ENCODE data around the gene ITPR1. TPM values are rescaled to one million over a fixed set of nuclear protein-coding genes. Genes with fewer than 3 reads are reported as not detected.

The ITPR1 gene
- total and polyA plus RNA-seq, 10 of the 15 experiments (the other 5 are each of a cell fraction or from before 2014, with no cell fraction given), result 12.2 to 239 (median 28.4) TPM

- ChIA-PET CTCF (interaction anchor here (2.0 kb wide), 1 partner anchor 10 kb away, joined by 4 read pairs; no protein-coding TSS in a partner anchor), RAD21 (ENCODE audit: unreplicated experiment) (interaction anchor here (2.0 kb wide), 1 partner anchor 27 kb away, joined by 4 read pairs; no protein-coding TSS in a partner anchor), POLR2A (interaction anchor here (1.1 kb wide), 1 partner anchor 191 kb away, joined by 3 read pairs; no protein-coding TSS in a partner anchor), SMC1A (ENCODE audit: uncharacterized antibody, unreplicated experiment) (interaction anchor here (1.6 to 1.7 kb wide), 2 partner anchors 9 to 75 kb away, joined by 4 to 7 read pairs; no protein-coding TSS in a partner anchor)
- H3K4me2 ChIP-seq (ENCODE audit: control insufficient read depth, insufficient read depth), result no peak overlapping the region
- BruUV-seq (replicated peaks), result no TSS peak
- H4K20me1 ChIP-seq (ENCODE audit: control insufficient read depth, insufficient read depth), result no peaks in the 10 kb centered on the region
- no peak overlapping the region for H3K9ac ChIP-seq (ENCODE audit: control insufficient read depth, insufficient read depth, low read length)
- no peaks in the 10 kb centered on the region for H3K27me3 ChIP-seq (replicated peaks in 1 of 2; ENCODE audit: control insufficient read depth in 2 of 2, insufficient read depth in 2 of 2, low read length in 1 of 2)
- no peaks in the 10 kb centered on the region for H3K9me3 ChIP-seq (replicated peaks; ENCODE audit: control insufficient read depth, insufficient read depth, low read length)
- intact Hi-C loops (cut with micrococcal nuclease; ENCODE audit: unreplicated experiment), result no loop called here
- H3K4me3 ChIP-seq, result no peak overlapping the region
- 98% methylated on average over 3 of the region's 3 CpGs for WGBS (ENCODE audit: insufficient coverage, insufficient replicate concordance, low lambda C conversion rate, missing lambda C conversion rate)
- ATAC-seq (no peak), DNase-seq (ENCODE audit: low read depth, low spot score) (no peak), FAIRE-seq (no peak)
- no peaks in the 10 kb centered on the region for H3K79me2 ChIP-seq (ENCODE audit: control insufficient read depth, insufficient read depth, low read length)
- H2AFZ ChIP-seq (ENCODE audit: control insufficient read depth, low read depth, low read length), result no peak overlapping the region
- no peaks in the 10 kb centered on the region for H3K4me1 ChIP-seq (ENCODE audit: control insufficient read depth, insufficient read depth, low read length)
- H3K27ac ChIP-seq (ENCODE audit: control insufficient read depth, insufficient read depth), result no peak overlapping the region
- peaks cover 25 to 33% of the 10 kb centered on the region in 2 experiments; a peak in 3 of 4 replicates for H3K36me3 ChIP-seq (ENCODE audit: control insufficient read depth in 2 of 2, insufficient read depth in 2 of 2, low read length in 1 of 2)
- in situ Hi-C loops (cut with MboI), result no loop called here
- TF ChIP-seq POU2F2 (IDR thresholded peaks at IDR 0.05; ENCODE audit: borderline replicate concordance, low read depth, low read length), result no peak
- no peak for TF ChIP-seq JUND (IDR thresholded peaks at IDR 0.05; ENCODE audit: low read depth, low read length)
- TF ChIP-seq CEBPB (IDR thresholded peaks at IDR 0.05; ENCODE audit: borderline replicate concordance in 1 of 2, low read depth in 2 of 2, low read length in 2 of 2), result no peak
- no peak for TF ChIP-seq BRCA1 (IDR thresholded peaks at IDR 0.05; ENCODE audit: low read depth, low read length)
- no peak for TF ChIP-seq BCL3 (IDR thresholded peaks at IDR 0.05; ENCODE audit: borderline replicate concordance, insufficient read depth, low read depth, low read length, poor library complexity, severe bottlenecking)
- no peak for TF ChIP-seq BACH1 (IDR thresholded peaks at IDR 0.05; ENCODE audit: borderline replicate concordance)
- no peak for TF ChIP-seq BCLAF1 (IDR thresholded peaks at IDR 0.05)
- no peak for TF ChIP-seq USF1 (IDR thresholded peaks at IDR 0.05; ENCODE audit: borderline replicate concordance, extremely low read length, insufficient read depth, low read depth, low read length)
- TF ChIP-seq JUNB (IDR thresholded peaks at IDR 0.05), result no peak
- no peak for TF ChIP-seq PKNOX1 (IDR thresholded peaks at IDR 0.05)
- no peak for TF ChIP-seq TAF1 (IDR thresholded peaks at IDR 0.05; ENCODE audit: borderline replicate concordance, low read depth, low read length)
- TF ChIP-seq GABPA (IDR thresholded peaks at IDR 0.05; ENCODE audit: low read depth), result no peak
- no peak for TF ChIP-seq ZSCAN29 (IDR thresholded peaks at IDR 0.05)
- TF ChIP-seq EP300 (IDR thresholded peaks at IDR 0.05; ENCODE audit: borderline replicate concordance in 1 of 2, control insufficient read depth in 1 of 2, low read depth in 2 of 2, low read length in 2 of 2), result no peak
- TF ChIP-seq NKRF (conservative IDR thresholded peaks at IDR 0.05), result no peak
Measured at GRCh38 chr3:4786431-4786830, 293.3 kb downstream of the ITPR1 start.

Measured in GM12878 (cell line).